ENCODE data around the gene USP48.
A peak's percentile ranks its signal among the peaks of the same experiment; 100 is the strongest.
"Not testable (repeated sequence)": the region's sequence is repeated elsewhere in the genome, so short reads cannot be mapped to it uniquely, and the experiment has no call there.

The USP48 gene, protein sequence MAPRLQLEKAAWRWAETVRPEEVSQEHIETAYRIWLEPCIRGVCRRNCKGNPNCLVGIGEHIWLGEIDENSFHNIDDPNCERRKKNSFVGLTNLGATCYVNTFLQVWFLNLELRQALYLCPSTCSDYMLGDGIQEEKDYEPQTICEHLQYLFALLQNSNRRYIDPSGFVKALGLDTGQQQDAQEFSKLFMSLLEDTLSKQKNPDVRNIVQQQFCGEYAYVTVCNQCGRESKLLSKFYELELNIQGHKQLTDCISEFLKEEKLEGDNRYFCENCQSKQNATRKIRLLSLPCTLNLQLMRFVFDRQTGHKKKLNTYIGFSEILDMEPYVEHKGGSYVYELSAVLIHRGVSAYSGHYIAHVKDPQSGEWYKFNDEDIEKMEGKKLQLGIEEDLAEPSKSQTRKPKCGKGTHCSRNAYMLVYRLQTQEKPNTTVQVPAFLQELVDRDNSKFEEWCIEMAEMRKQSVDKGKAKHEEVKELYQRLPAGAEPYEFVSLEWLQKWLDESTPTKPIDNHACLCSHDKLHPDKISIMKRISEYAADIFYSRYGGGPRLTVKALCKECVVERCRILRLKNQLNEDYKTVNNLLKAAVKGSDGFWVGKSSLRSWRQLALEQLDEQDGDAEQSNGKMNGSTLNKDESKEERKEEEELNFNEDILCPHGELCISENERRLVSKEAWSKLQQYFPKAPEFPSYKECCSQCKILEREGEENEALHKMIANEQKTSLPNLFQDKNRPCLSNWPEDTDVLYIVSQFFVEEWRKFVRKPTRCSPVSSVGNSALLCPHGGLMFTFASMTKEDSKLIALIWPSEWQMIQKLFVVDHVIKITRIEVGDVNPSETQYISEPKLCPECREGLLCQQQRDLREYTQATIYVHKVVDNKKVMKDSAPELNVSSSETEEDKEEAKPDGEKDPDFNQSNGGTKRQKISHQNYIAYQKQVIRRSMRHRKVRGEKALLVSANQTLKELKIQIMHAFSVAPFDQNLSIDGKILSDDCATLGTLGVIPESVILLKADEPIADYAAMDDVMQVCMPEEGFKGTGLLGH

DNA sequence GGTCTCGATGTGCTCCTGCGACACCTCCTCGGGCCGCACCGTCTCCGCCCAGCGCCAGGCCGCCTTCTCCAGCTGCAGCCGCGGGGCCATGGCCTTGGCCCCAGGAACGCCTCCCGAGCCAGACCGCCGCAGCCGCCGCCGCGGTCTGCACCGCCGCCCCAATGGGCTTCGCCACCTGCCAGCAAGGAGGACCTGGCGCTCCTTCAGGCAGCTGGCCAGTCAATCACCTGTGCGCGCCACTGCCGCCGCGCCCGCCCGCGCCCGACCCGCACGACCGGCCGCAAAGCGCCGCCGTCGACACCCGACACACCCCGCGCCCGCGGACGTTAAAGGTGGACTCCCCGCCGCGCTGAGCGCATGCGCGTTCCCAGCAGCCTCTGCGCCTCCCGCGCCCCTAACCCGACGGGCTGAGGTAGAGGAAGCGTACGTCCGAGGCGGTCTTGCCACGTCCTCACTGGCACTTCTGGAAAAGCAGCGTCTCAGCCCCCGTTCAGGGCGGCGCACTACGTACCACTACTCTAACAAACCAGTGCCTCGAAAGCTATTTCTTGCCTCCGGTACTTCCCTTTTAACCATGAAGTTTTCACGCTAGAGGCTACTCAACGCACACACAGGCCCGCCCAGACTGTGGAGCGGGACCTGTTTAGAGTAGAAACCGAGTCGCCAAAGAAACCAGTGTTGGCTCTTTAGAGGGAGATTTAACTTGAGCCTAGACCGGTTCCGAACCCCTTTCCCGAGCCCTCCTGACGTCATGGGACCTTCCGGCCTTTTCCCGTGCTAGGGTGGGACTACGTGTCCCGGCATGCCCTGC, at the start of gene USP48:
Gene USP48, minus strand, starts transcription at position 282 of the 811 bp plus-strand sequence. Its CDS starts 192 bp downstream, at position 90.
- peak; percentile 80 to 97 for DNase-seq

DNA sequence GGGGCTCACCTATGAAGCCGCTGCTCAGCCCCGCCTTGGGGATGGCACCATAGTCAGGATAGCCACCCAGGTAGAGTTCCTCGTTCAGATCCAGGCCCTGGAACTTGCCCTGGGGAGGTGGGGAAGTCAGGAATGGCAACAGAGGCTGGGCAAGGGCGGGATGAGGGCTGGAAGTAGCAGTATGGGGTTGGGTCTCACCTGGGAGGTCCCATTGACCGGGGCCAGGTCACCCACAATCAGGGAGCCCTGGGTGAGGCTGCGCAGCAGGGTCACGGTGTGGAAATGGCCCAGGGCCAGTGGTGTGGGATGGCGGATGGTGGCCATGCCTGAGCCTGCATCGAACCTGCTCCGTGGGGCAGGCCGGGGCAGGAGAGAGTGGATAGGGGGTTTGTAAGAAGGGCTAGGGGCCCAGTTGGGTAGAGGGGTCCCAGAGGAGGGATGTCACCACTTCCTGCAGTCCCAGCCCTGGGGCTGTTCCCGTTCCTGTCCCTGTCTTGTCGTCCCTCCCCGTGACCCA, 48.6 kb upstream of the USP48 start:
- no peak for DNase-seq

DNA sequence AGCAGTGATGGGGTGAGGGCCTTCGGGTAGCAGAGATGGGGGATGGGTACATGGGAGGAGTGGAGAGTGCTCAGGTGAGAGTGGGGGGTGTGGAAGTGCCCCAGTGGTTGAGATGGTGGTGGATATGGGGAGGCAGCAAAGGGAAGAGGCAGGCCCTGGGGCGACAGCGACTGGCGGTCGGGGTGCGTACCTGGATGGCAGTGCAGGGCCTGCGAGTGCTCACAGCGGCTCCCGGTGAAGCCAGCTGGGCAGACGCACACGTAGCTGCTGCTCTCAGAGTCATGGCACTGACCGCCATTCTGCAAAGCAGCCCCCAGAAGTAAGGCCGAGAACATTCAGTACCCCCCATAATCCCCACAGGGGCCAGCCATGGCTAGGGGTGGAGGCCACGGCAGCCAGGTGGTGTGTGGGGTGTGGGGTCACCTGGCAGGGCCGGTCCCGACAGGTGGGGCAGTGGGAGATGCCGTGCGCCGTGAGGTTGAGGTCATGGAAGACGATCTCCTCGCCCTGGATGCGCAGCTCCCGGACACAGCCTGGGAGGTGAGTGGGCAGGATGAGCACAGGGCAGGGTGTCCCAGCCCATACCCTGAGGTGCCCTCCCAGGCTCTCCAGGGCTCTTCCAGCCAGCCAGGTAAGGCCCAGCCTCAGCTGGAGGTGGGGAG, 48.0 kb upstream of the USP48 start:
- no peak for DNase-seq

DNA sequence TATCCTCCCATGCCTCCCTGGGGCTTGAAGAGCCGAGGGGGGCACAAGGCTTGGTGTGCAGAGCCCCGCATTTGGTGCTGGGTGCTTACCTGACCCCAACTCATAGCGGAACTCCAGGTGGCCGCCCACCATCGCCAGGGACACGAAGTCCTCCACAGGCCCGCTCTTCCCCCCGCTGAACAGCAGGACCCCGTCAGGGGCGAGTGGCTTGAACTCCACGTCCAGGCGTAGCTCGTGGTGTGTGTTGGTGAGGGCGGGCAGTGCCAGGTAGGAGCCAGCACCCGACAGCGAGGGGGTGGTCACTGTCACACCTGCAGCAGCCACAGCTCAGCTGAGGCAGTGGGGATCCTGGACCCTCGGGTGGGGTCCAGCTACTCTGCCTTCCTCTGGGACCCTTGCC, 46.3 kb upstream of the USP48 start:
- DNase-seq, result no peak

DNA sequence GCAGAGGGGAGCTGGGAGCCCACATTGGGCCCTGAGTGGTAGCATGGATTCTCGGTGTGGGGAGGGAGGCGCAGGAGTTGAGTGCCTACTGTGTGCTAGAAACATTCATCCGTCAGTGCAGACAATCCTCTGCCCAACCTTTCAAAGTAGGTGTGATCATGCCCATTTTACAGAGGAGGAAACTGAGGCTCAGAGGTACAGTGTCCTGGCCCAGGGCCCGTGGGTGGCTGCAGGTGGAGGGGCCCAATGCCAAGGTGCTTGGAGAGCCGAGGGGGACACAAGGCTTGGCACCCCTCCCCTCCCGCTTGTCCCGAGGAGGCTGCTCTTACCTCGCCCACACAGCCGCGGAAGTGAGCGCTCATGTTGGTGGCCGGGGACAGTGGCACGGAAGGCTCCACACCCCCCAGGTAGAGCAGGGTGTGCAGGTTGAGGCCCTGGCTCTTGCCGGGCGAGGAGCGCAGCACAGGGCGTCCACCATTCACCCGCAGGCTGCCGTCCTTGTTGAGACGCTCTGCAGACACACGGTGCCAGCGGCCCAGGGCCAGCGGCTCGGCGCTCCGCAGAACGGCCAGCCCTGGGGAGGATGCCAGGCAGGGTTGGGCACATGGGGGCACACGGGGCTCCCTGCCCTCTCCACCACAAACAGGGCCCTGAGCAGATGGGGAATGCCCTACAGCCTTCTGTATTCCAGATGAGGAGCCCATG, 45.7 kb upstream of the USP48 start:
- DNase-seq, result no peak

DNA sequence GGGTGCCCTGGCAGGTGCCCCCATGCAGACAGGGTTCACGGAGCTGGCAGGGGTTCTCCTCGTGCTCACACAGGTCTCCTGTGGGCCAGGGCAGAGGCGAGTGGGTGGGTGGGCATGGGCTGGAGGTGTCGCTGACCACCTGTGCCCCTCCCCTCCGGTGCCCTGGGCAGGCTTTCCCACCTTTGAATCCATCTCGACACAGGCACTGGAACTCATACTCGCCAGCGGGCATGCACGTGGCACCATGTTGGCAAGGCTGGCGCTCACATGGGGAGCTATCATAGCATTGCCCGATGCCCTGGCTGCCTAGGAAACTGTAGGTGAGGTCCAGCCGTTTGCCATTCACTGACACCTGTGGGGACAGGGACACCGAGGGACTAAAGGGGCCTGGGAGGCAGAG, 45.1 kb upstream of the USP48 start:
- DNase-seq, result no peak

DNA sequence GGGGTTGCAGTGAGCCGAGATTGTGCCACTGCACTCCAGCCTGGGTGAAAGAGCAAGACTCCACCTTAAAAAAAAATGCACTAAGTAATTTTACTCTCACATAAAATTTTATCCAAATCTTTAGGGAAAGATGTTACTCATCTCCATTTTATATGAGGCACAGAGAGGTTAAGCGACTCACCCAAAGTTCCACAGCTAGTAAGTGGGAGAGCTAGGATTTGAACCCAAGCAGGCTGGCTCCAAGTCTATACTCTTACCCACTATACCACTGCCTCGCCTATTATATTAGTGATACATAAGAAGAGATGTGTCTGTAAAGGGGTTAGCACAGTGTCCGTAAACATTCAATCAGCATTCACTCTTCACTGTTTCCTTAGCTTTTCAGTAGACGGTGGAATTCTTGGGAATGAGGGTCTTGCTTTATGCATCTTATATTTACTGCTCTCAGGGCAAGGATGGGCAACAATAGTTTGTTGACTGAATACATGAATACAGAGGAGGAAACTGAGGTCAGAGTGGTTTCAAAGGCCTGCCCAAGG, 44.3 kb upstream of the USP48 start:
- DNase-seq, result no peak

DNA sequence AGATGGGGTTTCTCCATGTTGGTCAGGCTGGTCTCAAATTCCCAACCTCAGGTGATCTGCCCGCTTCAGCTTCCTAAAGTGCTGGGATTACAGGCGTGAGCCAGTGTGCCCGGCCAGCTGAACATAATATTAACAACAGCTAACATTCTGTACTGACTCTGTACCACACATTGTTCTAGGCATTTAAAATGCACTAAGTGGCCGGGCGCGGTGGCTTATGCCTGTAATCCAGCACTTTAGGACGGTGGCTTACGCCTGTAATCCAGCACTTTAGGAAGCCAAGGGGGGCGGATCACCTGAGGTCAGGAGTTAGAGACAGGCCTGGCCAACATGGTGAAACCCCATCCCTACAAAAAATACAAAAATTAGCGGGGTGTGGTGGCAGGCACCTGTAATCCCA, 43.7 kb upstream of the USP48 start:
- not testable (repeated sequence) for DNase-seq

DNA sequence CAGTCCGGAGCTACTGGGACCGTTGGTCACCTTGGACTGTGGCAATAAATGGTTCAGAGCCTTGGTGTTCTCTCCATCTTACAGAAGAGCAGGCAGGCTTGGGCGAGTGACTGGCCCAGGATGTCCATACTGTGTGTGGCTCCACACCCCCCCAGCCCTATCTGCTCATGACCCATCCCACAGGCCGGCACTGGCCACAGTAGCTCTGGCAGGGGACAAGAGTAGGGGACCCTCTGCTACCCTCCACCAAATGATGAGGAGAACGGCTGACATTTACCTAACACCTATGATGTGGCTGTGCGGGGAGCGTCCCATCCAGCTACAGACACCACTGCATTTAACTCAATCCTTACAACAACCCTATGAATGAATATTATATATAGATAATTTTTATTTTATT, 42.4 kb upstream of the USP48 start:
- no peak for DNase-seq

DNA sequence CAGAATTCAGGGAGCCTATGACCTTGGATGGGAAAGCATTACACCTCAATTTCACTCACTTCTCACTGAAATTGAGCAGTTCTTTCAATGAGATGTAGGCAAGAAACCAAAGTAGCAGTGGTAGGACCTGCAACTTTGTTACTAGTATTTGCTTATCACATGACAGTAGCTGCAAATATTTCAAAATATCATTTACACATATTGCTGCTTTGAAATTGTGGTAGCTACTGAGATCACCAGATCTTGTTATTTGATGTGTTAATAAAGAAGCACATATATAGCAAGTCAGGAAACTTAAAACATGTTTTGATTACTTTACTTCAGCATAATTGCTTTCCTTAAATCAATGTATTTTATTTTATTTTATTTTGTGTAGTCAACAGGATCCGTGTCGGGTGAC, 42.0 kb upstream of the USP48 start:
- no peak for DNase-seq

DNA sequence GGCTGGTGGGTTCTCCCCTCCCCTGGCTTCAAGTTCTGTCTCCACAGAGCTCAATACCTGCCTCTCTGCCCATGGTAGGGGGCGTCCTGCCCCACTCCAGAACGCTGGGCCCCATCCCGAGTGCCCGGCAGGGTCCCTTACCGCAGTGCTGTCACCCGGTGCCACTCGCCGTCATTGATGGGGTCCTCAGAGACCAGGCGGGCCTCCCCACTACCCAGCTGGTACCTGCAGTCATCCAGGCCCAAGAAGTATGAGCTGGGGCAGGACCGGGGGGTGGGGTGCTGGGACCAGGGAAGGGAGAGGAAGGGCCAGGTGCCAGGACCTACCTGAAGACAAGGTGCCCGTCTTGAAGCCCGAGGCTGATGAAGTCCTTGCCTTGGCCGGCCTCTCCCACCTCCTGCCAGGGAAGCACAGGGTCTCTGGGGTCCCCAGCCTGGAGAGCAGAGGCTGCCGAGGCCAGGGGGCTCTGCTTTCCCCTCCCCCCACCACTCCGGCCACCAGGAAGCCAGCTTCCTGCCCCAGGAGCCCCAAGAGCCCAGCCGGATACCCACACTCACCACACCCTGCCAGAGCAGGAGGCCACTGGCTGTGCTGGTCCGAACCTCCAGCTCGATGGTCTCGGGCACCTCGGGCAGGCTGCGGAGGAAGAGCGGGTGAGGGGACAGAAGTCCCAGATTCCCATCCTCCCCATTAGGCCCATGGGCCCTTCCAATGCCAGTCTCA, 41.2 kb upstream of the USP48 start:
- no peak for DNase-seq

DNA sequence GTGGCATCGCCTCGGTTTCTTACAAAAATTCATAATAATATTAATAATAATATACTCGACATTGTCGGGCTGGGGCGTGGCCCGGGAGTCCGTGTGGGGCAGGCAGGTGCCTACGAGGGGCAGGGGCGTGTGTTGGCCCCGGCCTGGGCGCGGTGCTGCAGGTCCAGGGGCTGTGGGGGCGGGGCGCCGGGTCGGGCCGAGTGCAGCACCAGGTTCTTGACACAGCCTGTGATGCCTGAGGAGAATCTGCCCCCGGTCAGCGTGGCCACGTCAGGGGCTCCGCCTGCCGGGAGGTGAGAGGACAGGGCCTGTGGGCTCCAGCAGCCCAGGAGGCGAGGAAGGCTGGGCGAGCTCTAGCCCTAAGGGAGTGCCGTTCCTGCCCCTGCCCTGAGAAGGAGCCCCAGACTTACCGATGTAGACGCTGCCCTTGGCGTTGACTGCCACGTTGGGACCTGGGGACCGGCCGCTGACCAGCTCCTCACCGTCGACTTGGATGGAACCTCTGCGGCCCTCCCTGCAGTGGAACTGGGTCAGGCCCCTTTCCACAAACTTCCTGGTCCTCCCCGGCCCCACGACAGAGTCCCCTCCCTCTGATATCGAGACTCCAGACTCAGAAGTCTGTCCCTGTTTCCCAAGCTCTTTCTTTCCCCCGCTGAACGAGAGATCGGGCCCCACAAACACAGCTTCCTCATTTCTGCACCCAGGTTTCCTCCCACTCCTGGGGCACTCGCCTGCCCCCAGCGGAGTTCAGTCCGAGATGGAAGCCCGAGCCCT, 40.4 kb upstream of the USP48 start:
- DNase-seq, result no peak

DNA sequence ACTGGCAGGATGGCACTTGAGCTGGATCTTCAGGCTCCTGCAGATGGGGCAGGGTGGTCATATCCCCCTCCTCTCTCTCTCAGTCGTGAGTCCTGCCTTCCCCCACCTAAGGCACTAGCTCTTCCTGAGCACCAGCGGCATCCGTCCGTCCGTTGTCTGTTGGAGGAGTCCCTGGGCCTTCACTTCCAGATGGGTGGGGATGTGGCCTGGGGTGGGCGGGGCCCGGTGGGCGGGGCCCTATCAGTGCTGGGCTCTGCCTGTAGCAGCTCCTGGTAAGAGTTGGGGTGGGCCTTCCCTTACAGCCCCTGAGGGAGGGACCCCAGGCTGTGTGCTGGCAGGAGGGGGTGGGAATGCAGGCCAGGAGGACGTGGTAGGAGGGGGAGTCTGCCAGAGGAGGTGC, 39.4 kb upstream of the USP48 start:
- DNase-seq, result no peak

DNA sequence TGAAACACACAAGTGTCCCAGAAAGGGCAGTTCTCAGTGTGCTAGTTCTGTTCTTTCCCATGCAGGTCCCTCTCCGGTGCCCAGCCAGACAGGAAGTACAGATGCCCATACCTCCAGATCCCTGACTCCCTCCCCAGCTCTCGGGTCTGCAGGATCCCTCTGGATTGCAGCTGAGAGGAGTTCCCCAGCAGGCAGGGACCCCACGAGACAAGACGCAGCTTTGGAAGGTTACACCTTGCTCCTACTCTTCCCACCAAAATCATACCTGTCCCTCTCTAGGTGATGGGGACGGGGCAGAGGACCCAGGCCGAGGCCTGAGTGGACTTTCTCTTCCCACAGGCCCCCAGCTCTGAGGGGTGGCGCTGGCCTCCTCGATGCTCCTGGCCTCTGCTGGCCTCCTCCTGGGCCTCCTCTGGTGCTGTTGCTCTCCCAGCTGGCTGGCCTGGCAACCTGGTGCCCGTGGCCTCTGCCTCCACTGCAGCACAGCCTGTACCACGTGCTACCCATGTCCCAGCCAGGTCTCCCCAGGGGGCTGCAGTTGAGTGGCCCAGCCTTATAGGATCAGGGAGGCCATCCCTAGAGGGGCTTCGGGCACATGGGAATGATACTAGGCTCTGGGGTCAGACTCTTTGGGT, 38.6 kb upstream of the USP48 start:
- DNase-seq, result no peak

DNA sequence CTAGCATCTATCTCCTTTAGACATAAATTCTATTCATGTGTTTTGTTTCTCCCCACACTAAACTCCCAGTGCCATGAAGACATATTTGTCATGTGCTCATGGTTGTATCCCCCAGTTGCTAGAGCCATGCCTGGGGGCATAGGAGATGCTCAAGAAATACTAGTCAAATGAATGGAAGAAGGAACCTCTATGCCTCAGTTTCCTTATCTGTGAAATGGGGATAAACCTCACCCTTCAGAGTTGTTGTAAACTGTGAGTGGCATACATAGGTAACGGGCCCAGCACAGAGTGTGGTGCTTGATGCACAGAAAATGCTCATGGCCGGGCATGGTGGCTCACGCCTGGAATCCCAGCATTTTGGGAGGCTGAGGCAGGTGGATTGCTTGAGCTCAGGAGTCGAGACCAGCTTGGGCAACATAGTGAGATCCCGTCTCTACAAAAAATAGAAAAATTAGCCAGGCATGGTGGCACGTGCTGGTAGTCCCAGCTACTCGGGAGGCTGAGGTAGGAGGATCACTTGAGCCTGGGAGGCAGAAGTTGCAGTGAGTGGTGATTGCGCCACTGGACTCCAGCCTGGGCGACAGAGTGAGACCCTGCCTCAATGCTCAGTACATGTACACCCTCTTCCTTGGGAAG, 37.8 kb upstream of the USP48 start:
- DNase-seq, result no peak

DNA sequence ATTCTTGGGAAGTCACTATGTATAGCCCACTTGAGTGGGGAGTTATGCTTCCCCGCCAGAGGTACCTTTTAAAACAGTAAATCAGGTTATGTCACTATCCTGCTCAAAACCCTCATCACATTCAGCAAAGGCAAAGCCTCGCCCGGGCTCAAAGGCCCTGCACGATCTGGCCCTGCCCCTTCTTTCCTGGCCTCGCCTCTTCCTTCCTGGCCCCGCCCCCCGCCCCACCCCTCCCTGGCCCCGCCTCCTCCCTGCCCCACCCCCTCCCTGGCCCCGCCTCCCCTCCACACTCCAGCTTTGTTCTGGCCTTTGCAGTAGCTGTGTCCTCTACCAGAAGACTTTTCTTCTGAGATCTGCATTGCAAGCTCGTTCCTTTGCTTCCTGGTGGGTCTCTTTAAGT, 35.7 kb upstream of the USP48 start:
- no peak for DNase-seq

DNA sequence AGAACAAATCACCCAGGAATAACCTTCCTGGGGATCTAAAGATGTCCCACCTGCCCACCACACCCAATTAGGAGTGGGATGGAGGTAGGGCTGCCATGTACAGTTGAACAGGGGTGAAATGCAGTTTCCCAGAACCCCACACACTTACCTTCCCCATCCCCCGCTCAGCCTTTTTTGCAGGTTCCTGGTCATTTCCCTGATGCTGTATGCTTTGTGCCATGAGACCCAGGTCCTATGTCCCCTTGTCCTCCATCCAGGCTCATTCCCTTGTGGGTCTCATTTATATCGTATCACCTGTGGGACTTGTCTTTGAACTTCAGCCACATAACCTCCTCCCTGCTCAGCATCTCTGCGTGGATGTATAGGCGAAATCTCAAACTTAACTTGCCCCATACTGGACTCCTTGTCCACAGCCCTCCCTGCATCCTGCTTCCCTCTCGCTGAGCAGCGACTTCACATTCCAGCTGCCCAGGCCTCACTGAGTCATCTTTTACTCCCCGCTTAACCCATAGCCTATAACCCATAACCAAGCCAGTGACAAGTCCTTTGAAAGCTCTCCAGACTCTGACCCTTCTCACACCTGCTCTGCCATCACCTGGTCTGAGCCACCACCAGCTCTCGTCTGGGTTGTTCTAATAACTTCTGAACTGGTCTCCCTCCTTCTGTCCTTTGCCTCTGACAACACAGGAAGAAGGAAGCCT, 33.8 kb upstream of the USP48 start:
- DNase-seq, result no peak

Measured in cerebellar nuclear complex (tissue), 1 donor.